HG03108 (cell line): ENCODE data around the gene OR14A16.

ENCODE experiments used
- ATAC-seq: cut with Tn5 transposase; IDR thresholded peaks from one replicate; pipeline ENCODE4 v1.9.1; 2021; ENCODE audit warnings: moderate library complexity; ENCODE audit not compliant: unreplicated experiment

OR14A16 gene, protein sequence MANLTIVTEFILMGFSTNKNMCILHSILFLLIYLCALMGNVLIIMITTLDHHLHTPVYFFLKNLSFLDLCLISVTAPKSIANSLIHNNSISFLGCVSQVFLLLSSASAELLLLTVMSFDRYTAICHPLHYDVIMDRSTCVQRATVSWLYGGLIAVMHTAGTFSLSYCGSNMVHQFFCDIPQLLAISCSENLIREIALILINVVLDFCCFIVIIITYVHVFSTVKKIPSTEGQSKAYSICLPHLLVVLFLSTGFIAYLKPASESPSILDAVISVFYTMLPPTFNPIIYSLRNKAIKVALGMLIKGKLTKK

DNA sequence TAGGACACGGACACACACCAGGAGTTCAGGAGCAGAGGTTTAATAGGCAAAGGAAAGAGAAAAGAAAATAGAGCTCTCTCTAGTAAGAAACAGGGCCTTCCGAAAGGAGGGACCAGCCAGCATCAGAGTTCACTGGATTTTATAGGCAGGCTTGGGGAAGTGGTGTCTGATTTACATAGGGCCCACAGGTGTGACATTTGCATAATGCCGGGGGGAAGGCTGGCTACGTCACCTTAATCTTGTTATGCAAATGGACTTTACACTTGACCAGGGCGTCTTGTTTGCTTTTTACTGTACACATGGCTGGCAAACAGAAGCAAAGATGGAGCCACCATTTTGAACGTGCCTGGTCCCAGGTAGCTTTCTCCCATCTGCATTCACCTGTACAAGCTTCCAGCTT, at the start of gene OR14A16:
TSS of gene OR14A16 (minus strand) at position 97 of the 400 bp plus-strand sequence. CDS start 8,390 bp downstream, outside the sequence.
- ATAC-seq: no peak

DNA sequence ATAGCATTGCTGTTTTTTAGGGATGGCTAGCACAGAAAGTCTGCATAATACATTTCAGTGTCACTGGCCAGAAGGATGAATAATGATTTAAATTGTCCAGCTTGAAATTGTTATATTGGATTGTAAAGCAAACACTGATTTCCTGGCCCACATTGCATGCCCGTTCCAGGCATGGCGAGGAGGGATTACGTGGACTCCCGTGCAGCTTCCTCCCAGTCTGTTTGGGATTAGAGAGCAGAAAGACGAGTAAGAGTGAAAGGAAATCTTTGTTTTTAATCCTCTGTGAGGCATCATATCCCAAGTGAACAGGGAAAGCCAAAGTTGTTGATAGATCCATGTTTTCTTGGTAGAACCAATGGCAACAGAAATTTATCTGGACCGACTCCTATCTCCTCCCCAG, 41.5 kb upstream of the OR14A16 start:
- ATAC-seq: no peak

DNA sequence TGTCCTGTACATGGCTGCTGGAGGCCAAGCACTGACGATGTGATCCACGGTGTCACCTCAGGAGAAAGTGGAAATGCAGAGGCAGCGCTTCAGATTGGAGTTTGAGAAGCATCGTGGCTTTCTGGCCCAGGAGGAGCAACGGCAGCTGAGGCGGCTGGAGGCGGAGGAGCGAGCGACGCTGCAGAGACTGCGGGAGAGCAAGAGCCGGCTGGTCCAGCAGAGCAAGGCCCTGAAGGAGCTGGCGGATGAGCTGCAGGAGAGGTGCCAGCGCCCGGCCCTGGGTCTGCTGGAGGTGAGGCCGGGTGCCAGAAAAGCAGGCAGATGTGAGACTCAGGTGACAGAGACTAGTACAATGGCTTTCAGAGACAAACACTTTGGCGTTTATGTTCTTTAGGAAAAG, 40.7 kb upstream of the OR14A16 start:
- no peak for ATAC-seq

DNA sequence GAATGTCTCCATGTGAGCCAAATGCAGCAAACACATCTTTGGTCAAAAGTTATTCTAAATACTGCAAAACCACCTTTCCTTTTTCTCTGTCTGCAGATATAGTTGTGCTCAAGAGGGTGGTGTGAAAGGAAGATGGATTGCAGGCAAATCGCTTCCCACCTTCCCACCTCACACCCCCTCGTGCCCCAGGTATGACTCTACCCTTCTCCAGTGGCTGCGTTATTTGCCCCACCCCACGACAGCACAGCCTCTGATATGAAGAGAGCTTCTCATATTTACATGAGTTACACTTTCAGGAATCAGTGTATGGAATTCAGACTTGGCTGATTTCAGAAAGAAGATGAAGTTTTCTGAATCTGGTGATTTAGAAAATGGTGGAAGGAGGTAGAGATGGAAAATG, 38.8 kb upstream of the OR14A16 start:
- no peak for ATAC-seq

DNA sequence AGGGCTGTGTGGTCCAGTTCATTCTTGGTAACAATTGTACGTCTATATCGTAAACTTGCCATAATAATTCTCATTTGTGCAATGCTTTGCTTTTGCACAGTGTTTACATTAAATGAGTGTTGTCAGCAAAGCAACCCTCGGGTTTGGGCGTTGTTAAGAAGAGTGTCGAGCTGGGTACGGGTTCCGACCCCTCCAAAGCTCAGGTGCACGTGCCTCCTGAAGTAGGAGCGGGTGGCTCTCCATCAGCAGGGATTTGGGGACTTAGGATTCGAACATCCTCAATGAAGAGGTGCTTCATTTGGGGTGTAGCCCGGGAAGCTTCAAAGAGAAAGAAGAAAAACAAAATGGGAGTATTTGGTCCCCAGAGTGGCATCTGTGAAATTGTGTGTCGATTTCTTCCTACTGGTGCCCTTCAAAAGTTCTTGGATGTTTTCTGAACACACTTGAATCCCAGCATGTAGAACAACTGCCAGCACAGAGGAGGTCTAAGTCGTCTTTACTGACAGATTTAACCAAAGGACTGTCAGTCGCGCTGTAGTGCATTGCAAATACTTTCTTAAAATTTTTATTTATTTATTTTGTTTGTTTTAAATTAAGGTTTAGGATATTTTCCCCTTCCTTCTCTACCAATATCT, 34.2 kb upstream of the OR14A16 start:
- no peak for ATAC-seq

DNA sequence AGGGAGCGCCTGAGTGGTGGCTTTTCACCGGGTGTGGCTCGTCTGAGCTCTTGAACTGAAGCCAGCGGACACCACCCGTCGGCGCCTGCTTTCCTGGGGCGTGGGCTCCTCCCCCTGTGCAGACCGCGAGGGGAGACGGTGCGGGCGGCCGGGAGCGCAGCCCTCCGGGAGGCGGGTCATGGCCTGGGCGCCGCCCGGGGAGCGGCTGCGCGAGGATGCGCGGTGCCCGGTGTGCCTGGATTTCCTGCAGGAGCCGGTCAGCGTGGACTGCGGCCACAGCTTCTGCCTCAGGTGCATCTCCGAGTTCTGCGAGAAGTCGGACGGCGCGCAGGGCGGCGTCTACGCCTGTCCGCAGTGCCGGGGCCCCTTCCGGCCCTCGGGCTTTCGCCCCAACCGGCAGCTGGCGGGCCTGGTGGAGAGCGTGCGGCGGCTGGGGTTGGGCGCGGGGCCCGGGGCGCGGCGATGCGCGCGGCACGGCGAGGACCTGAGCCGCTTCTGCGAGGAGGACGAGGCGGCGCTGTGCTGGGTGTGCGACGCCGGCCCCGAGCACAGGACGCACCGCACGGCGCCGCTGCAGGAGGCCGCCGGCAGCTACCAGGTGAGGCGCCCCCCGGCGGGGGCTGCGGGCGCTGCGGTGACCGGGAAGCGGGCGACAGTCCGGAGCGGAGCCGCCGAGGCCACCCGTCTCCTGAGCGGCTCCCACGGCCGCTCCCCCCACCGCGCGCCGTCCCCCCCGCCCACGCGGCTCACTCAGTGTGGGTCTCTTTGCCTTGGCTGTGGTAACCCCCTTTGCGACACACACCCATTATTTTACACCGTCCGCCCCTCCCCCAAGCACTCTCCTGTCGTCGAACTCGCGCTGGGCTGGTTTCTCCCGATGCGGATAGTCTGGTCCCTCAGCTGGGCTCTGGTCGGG, 33.4 kb upstream of the OR14A16 start, which contains the start of gene TRIM58:
TSS of gene TRIM58 (plus strand) at position 119 of the 916 bp plus-strand sequence. CDS start at position 179, 60 bp downstream.
- no peak for ATAC-seq

DNA sequence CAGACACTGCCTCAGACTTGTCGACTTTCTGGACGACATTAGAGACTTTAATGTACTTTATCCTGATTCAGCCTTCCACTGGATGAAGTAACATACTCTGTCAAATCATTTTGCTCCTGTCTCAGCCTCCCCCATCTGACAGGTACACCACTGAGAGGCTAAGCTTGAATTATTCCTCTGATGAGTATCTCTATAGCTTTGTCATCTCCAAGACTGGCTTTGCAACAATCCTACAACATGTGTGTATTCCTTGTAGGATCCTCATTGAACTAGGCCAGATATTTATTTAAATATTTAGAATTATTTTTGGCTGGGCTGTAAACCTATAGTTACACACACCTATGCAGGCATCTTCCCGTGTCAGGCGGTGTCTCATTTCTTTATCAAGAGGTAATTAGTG, 32.0 kb upstream of the OR14A16 start:
- no peak for ATAC-seq

DNA sequence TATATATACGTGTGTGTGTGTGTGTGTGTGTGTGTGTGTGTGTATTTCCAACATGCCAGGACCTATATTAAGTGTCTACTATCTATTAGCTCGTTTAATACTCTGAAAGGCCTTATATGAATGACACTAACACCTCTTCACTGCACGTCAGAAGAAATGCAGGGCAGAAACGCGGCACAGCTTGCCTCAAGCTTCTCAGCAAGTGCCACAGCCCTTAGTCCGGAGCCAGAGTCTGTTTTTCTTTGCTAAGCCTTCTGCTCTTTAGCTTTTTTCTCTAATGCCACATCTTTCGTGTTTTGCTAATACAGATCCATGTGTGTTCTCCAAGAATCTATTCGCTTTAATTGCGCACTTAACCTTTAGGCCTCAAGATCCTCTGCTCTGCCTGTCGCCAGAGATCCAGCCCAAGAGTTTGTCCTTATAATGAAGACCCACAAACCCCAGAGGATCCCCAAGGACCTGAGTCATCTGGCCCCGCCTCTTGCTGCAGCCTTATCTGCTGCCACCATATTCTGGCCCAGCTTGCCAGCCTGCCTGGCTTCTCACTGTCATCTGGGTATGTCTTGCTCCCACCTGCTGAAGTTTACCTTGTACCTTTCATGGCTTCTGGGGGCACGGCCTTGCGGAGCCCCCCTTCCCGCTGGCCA, 31.1 kb upstream of the OR14A16 start:
- no peak for ATAC-seq

DNA sequence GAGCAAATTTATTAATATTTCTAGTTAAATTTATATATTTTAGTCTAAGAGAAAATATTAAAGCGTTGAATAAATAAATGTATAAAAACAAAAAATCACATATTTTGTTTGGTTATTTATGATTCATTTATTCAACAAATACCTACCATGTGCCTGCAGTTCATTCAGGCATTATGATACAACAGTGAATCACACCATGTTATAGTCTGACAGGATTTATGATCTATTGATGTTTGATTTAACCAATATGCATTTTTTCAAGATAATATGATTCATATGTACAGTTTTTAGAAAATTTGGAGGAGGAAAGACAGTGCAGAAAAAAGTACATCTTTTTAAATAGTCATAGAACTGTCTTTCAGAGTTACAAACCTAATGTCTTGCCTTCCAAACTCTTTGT, 25.7 kb upstream of the OR14A16 start:
- no peak for ATAC-seq

DNA sequence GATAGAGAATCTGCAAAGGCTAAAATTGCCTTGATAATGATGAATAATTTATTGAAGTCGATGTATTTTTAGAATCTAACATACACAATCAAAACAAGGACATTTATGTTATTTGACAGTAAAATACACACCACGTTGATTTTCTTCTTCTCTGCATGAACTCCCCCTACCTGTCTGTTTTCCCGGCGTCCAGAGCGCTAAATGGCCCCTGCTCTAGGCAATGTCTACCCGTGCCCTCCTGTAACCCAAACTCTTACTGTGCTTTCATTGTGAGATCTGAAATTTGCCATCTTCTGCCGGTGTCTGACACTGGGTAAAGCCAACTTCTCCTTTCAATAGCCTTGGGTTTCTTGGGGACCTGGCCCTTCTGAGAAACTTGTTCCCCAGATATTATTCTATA, 24.4 kb upstream of the OR14A16 start:
- no peak for ATAC-seq

DNA sequence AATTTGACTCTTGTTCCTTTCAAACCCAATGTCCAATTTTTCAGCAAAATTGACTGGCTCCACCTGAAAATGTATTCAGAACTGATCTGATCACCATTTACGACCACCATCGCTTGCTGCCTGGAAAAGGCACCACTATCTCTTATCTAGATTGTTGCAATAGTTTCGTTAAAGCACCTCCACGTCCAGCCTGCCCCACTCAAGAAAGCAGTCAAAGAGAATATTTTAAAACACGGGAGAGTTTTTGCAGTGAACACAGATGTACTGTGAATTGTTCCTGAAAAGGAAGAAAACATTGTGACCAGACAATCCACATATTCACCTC, 21.7 kb upstream of the OR14A16 start:
- no peak for ATAC-seq

DNA sequence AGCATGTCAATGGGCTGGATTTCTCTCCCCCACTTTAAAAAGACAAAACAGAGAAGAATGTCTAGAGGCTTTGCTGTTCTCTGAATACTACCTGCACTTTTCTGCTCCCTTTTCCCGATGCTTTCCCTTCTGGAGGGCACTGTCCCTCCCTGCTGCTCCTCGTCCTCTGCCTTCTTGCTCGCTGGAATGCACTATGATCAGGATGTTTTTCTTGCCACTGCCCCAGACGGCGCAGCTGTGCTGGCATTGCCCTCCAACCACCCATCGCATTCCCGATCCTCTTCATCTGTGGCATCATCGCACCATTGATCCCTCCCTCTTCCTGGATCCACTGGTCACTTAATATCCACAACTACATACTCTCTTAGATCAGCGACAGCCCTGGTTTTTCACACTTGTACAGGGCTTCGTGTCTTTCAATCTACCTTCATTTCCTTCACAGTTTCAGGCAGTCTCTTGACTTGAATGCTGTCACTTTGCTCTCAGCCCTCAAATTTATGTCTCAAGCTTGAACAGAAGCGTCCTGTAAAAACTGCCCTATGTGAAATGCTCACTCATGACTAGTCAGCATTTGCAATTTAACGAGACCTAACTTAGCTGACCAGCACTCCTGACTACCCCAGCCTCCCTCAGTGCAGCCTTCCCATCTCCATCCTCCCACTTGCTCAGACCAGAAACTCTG, 21.2 kb upstream of the OR14A16 start:
- no peak for ATAC-seq

DNA sequence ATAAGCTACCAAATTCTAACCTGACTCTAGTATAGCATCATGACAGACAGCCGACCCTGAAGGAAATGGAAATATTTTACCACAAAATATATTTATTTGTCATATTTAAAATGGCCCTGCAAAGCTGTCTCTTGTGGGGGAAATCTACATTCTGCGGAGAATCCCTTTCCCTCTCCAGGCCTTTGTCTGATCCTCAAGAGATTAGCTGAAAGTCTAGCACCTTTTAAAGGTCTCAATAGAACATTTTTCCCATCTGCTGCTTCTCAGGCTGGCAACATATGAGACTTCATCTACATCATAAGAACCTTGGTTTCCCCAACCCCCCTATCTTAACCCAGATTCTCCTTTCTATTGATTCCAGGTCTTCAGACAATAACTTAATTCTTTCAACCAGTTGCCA, 19.5 kb upstream of the OR14A16 start:
- no peak for ATAC-seq

DNA sequence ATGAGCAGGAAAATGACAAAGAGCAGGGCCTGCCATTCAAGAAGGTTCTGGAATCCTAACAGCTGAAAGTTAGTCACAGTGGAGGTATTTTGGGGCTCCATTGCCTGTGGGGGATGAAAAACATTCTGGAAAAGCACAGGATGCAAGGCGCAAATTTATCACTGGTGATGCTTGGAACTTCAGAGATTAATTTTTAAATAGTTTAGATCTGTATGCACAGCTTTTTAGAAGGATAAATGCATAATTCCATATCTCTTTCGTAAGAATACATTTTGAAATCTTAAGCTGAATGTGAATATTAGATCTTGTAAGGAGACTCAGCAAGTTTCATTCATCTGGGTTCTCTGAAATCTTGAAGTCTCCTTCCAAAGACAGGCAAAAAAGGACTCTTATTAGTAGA, 17.9 kb upstream of the OR14A16 start, which contains the start of gene OR11L1:
TSS of gene OR11L1 (minus strand) at position 101 of the 400 bp plus-strand sequence. CDS start at position 101, 0 bp downstream.
- ATAC-seq: no peak

DNA sequence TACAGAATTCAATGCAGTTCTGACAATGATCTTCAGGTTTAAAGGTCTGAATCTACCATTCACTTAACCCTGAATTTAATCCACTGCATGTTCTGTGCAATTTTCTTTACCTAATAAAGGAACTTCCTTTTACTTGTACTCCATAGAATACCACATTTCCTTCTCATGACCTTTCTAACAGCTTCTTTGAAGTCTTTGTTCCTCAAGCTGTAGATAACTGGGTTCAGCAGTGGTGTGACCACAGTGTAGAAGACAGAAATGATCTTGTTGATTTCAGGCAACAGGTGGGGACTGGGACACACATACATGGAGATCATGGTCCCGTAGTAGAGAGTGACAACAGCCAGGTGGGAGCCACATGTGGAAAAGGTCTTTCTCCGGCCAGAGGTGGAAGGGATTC, 16.9 kb upstream of the OR14A16 start:
- ATAC-seq: no peak

DNA sequence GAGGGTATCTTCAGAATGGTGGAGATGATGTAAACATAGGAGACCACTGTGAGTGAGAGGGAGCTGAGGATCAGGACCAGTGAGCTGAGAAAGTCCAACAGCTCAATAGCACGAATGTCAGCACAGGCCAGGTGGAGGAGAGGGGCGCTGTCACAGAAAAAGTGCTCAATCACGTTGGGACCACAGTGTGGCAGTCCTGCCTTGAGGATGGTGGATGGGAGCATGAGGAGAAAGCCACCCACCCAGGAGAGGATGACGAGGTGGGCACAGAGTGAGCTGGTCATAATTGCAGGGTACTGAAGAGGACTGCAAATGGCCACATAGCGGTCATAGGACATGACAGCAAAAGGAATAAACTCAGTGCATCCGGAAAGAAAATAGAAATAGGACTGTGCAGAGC, 9.7 kb upstream of the OR14A16 start:
- ATAC-seq: no peak

DNA sequence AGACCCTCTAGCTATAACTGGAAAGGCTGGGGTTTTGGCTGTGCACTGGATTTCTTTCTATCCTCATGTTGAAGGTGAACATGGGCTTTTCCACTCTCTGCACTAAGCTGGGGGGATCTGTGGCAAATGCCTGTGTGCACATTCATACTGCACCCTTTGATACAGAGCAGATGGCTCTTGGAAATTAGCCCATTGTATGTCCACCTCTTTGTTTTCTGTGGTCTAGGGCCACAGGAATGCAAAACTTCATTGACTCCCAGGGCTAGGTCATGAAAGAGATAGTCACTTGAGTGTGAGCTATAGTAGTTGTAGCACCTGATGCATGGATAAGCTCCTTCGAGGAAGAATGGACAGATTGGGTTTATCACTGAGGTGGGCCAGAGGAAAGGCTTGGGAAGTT, 5.7 kb upstream of the OR14A16 start:
- ATAC-seq: no peak

DNA sequence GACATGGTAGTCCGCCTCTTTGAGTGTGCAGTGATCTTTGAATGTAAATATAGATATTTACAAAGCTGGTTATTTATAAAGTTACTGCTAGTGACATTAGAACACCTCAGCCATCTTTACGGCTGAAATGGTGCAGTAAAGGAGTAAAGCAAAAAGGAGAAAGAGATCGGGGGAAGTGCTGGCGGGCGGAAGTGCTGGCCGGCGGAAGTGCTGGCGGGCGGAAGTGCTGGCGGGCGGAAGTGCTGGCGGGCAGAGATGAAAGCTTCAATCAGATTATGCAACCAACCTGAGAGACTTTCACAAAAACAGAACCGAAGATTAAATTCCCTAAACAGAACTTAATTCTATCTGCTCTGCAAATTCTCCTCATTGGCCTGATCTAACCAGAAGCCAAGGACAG, 1.4 kb upstream of the OR14A16 start:
- ATAC-seq: no peak

DNA sequence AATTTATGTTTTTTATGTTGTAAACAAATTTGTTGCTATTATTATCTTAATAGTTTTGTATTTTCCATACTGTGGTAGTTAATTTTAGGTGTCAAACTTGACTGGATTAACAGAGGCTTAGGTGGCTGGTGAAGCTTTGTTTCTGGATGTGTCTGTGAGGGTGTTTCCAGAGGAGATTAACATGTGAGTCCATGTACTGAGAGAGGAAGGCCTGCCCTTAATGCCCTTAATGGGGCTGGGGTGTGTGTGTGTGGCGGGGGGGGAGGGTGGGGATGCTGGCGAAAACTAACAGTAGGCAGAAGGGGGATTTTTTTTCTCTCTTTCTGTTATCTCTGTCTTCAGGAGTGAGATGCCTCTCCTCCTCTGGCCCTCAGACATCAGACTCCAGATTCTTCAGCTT, 1.9 kb downstream of the OR14A16 start:
- no peak for ATAC-seq

DNA sequence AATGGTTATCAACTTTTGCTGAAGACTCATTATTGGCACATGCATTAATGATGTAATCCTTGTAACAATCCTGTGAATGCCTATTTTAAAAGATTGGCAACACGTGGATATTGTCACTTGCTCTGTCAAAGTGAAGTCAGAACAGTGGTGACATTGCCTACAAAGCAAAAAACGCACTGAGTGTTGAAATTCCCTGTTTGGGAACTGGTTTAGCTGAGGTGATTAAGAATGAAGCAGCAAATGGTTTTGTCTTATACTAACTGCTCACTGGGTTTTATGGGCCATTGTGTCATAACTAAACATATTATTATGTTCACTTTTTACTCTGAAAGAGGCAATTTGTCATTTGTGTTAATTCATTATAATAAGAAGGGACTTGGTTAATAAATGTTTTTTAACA, 11.3 kb downstream of the OR14A16 start:
- ATAC-seq: no peak

DNA sequence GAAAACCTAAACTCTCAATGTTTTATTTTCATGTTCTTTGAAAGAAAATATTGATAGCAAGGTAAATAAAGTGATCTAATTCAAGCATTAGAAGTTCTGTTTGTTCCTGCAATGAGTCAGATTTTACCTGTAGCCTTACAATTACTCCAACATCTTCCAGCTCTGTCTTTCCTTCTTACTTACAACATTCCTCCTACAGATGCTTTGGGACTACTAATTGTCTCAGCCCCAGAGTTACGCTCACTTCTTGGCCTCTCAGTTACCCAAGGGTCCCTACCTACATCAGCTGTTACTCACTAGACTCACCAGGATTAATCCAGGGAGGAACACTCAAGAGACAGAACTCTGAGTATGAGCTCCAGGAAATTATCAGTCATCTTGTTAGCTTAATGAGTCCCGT, 26.4 kb downstream of the OR14A16 start:
- ATAC-seq: no peak
